ENCODE measurements around the gene RAMP2. TPM values are rescaled to one million over a fixed set of nuclear protein-coding genes. Genes with fewer than 3 reads are reported as not detected.

RAMP2 gene
- total and polyA plus RNA-seq, 2 of the 13 experiments (the other 11 are each of a cell fraction or from before 2014, with no cell fraction given), result 1.4 to 5.2 TPM

GRCh38 chr17:42773290-42774035 lies 12.4 kb downstream of the RAMP2 start, which contains the start of gene VPS25:
TSS of gene VPS25 (plus strand) at chr17:42773449. CDS start at chr17:42773476, 27 bp downstream.
- POLR2A ChIA-PET, result interaction anchor here (0.7 to 3.4 kb wide), 27 partner anchors 9 to 385 kb away, joined by 3 to 53 read pairs (median 4); partner anchors contain the start of genes AOC3, BECN1, CNTD1 and COA3
- in situ Hi-C loops (cut with HindIII; ENCODE audit: extremely low pct_ligation_motif_present, low pct_unique_long_range_greater_than_20kb), result no loop called here
- peak; percentile 84 for DNase-seq (ENCODE audit: low spot score)
- 0 out of 2 replicates have a peak, but pooled peaks have one; percentile 42 for TF ChIP-seq CREB1 (IDR thresholded peaks at IDR 0.05)
- TF ChIP-seq CREB1 (CRISPR knock-in tag; IDR thresholded peaks at IDR 0.05), result no peak; the same call in none of the 2 replicates
- TF ChIP-seq ZBTB21 (CRISPR knock-in tag; IDR thresholded peaks at IDR 0.05), result peak; percentile 75; the same call in 1 of the 2 replicates
- TF ChIP-seq NR2F1 (CRISPR knock-in tag; IDR thresholded peaks at IDR 0.05), result peak in 1 of 2 experiments; percentile 17; a peak in 1 of 4 replicates
- no peak for TF ChIP-seq ZNF121 (CRISPR knock-in tag; IDR thresholded peaks at IDR 0.05)
- peak; percentile 90 for TF ChIP-seq AGO2 (optimal IDR thresholded peaks at IDR 0.05; ENCODE audit: low read depth, low read length)
- TF ChIP-seq, protein P1, sequence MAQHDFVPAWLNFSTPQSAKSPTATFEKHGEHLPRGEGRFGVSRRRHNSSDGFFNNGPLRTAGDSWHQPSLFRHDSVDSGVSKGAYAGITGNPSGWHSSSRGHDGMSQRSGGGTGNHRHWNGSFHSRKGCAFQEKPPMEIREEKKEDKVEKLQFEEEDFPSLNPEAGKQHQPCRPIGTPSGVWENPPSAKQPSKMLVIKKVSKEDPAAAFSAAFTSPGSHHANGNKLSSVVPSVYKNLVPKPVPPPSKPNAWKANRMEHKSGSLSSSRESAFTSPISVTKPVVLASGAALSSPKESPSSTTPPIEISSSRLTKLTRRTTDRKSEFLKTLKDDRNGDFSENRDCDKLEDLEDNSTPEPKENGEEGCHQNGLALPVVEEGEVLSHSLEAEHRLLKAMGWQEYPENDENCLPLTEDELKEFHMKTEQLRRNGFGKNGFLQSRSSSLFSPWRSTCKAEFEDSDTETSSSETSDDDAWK (CRISPR knock-in tag; IDR thresholded peaks at IDR 0.05), result no peak
- TF ChIP-seq NFYB (CRISPR knock-in tag; IDR thresholded peaks at IDR 0.05), result 0 out of 2 replicates have a peak, but pooled peaks have one; percentile 38
- no peak for TF ChIP-seq ZNF484 (CRISPR knock-in tag; IDR thresholded peaks at IDR 0.05; ENCODE audit: borderline replicate concordance, low read depth)
- peak; percentile 56 for TF ChIP-seq CBX1 (IDR thresholded peaks at IDR 0.05; ENCODE audit: low read depth)
- TF ChIP-seq TCF7 (IDR thresholded peaks at IDR 0.05; ENCODE audit: low read depth), result no peak
- TF ChIP-seq ZNF530 (CRISPR knock-in tag; IDR thresholded peaks at IDR 0.05; ENCODE audit: low read depth), result no peak
- TF ChIP-seq ZKSCAN1 (IDR thresholded peaks at IDR 0.05; ENCODE audit: low read length), result 0 out of 2 replicates have a peak, but pooled peaks have one; percentile 72
- no peak for TF ChIP-seq ZFP36L1 (CRISPR knock-in tag; IDR thresholded peaks at IDR 0.05)
- TF ChIP-seq KLF16 (CRISPR knock-in tag; IDR thresholded peaks at IDR 0.05), result peak in 1 of 2 experiments; percentile 99; a peak in 2 of 4 replicates
- TF ChIP-seq MTA3 (CRISPR knock-in tag; IDR thresholded peaks at IDR 0.05), result no peak
- no peak for TF ChIP-seq HNRNPK (IDR thresholded peaks at IDR 0.05; ENCODE audit: low read depth, low read length, poor library complexity, severe bottlenecking)
- peak; percentile 98 for TF ChIP-seq KDM2A (CRISPR knock-in tag; IDR thresholded peaks at IDR 0.05; ENCODE audit: borderline replicate concordance, low read depth)
- TF ChIP-seq HHEX (CRISPR knock-in tag; IDR thresholded peaks at IDR 0.05), result no peak
- TF ChIP-seq HOXA5 (CRISPR knock-in tag; IDR thresholded peaks at IDR 0.05), result peak; percentile 93
- TF ChIP-seq TFDP2 (CRISPR knock-in tag; IDR thresholded peaks at IDR 0.05), result peak; percentile 70
- TF ChIP-seq MTF2 (CRISPR knock-in tag; IDR thresholded peaks at IDR 0.05; ENCODE audit: borderline replicate concordance), result no peak
- TF ChIP-seq ZNF678 (CRISPR knock-in tag; IDR thresholded peaks at IDR 0.05), result peak; percentile 80; the same call in 1 of the 2 replicates
- TF ChIP-seq MAFF (IDR thresholded peaks at IDR 0.05; ENCODE audit: low read depth, low read length), result no peak

More at GRCh38 chr17:42773290-42774035, 12.4 kb downstream of the RAMP2 start, which contains the start of gene VPS25:
- CTCF ChIA-PET (ENCODE audit: low intra/inter-chr PET ratio, low total read pairs), result no interaction called here
- ATAC-seq, result peak; percentile 95
- peaks cover 25% of the 10 kb centered on the region for H3K79me2 ChIP-seq (ENCODE audit: insufficient read depth, low read length)
- peak; percentile 91 for FAIRE-seq
- peak within 1 kb of the TSS; percentile 97 for H3K4me2 ChIP-seq (ENCODE audit: low read depth, low read length)
- WGBS (ENCODE audit: low lambda C conversion rate), result under 1% methylated on average over 35 of the region's 39 CpGs
- intact Hi-C loops (cut with micrococcal nuclease; ENCODE audit: unreplicated experiment), result loop anchor here (1.0 kb wide), 1 partner anchor 51 kb away; the partner anchor contains the start of gene BECN1
- TSS peak; percentile 79 for BruUV-seq (replicated peaks)
- H3K36me3 ChIP-seq (replicated peaks in 1 of 2; ENCODE audit: control insufficient read depth in 1 of 2, insufficient read depth in 2 of 2, low read length in 2 of 2), result peaks cover 0 to 15% of the 10 kb centered on the region in 2 experiments; a peak in 2 of 5 replicates
- peak within 1 kb of the TSS; percentile 66 for H3K27ac ChIP-seq (ENCODE audit: extremely low read length, insufficient read depth, low read length)
- H3K27me3 ChIP-seq (ENCODE audit: control insufficient read depth in 1 of 2, insufficient read depth in 2 of 2, low read length in 2 of 2), result no peaks in the 10 kb centered on the region; a peak in 1 of 5 replicates
- peak within 1 kb of the TSS; percentile 74 to 96 (median 88) for H3K4me3 ChIP-seq (replicated peaks in 1 of 3; ENCODE audit: insufficient read depth in 1 of 3, low read depth in 2 of 3, low read length in 3 of 3)
- H3K4me1 ChIP-seq (ENCODE audit: insufficient read depth, low read length), result peaks cover 53% of the 10 kb centered on the region
- H4K20me1 ChIP-seq (ENCODE audit: insufficient read depth, low read length), result no peaks in the 10 kb centered on the region
- peak within 1 kb of the TSS; percentile 93 for H2AFZ ChIP-seq (ENCODE audit: low read length)
- H3K9me3 ChIP-seq (ENCODE audit: low read length), result no peaks in the 10 kb centered on the region
- H3K9ac ChIP-seq (ENCODE audit: insufficient read depth, low read depth, low read length), result peak within 1 kb of the TSS; percentile 87
